Choroid plexus epithelial cell (primary cell): ENCODE results near the gene PRRC2B.
"Not testable (repeated sequence)": the region's sequence is repeated elsewhere in the genome, so short reads cannot be mapped to it uniquely, and the experiment has no call there.

Experiments
- DNase-seq: peaks from one replicate; pipeline ENCODE4 v3.0.0-alpha.2; 2010; ENCODE audit warnings: low read depth
- H3K4me3 ChIP-seq: 2 replicates; pipeline ENCODE4 v1.5.1; 2011; ENCODE audit warnings: low read depth, mild to moderate bottlenecking, control low read depth, low read length, moderate library complexity
- CTCF ChIP-seq: conservative IDR thresholded peaks from 2 replicates; pipeline ENCODE4 v1.5.1; 2011; ENCODE audit warnings: low read depth, mild to moderate bottlenecking, control low read depth, inconsistent platforms, low read length, moderate library complexity

Gene PRRC2B

GRCh38 chr9:131391020-131391419 is 2.9 kb upstream of the PRRC2B start:
- H3K4me3 ChIP-seq, result no peak overlapping the region
- no peak for TF ChIP-seq CTCF
- DNase-seq, result no peak

- H3K4me3 ChIP-seq, result no peak overlapping the region
- no peak for TF ChIP-seq CTCF
- no peak for DNase-seq
Observed at GRCh38 chr9:131391504-131391903, 2.4 kb upstream of the PRRC2B start.

- TF ChIP-seq CTCF, result no peak
- DNase-seq, result peak; percentile 48
- H3K4me3 ChIP-seq, result peak overlapping the region; percentile 67
Observed at GRCh38 chr9:131394464-131395156, 724 bp downstream of the PRRC2B start.

- DNase-seq, result peak; percentile 31
- H3K4me3 ChIP-seq, result peak overlapping the region; percentile 67
- peak; percentile 18 for TF ChIP-seq CTCF
Observed at GRCh38 chr9:131395157-131396098, 1.5 kb downstream of the PRRC2B start.

GRCh38 chr9:131396099-131396479 is 2.2 kb downstream of the PRRC2B start:
- not testable (repeated sequence) for DNase-seq
- H3K4me3 ChIP-seq, result peak overlapping the region; percentile 67

- H3K4me3 ChIP-seq, result peak overlapping the region; percentile 9
- TF ChIP-seq CTCF, result no peak
- no peak for DNase-seq
Observed at GRCh38 chr9:131396626-131397025, 2.7 kb downstream of the PRRC2B start.

- no peak for TF ChIP-seq CTCF
- H3K4me3 ChIP-seq, result peak overlapping the region; percentile 17
- DNase-seq, result peak; percentile 22
Observed at GRCh38 chr9:131397100-131397790, 3.4 kb downstream of the PRRC2B start.
